Esophagus squamous epithelium (tissue), 4 donors: ENCODE results near the gene SPOPL.

Experiments
- CTCF ChIP-seq, 6 experiments: fragments of 450-650 bp in 4 of 6; fragments of 200-600 bp in 2 of 6; sonication (generic) in 2 of 6; IDR thresholded peaks; one replicate each; pipeline ENCODE4 v1.5.1; 2016 to 2019; ENCODE audit warnings: antibody characterized with exemption in 6 of 6, mild to moderate bottlenecking in 4 of 6, moderate library complexity in 4 of 6
- POLR2A ChIP-seq, 4 donors: fragments of 450-650 bp; IDR thresholded peaks; one replicate each; pipeline ENCODE4 v1.6.1; 2017; ENCODE audit warnings: antibody characterized with exemption in 4 of 4, mild to moderate bottlenecking in 4 of 4, moderate library complexity in 3 of 4

GRCh38 chr2:138548796-138549195, 47.2 kb downstream of the SPOPL start:
- TF ChIP-seq CTCF (IDR thresholded peaks at IDR 0.05) (no peak), POLR2A (IDR thresholded peaks at IDR 0.05) (no peak)
